Subcutaneous adipose tissue (tissue), 4 donors: ENCODE measurements around the gene NFKB2. TPM values are rescaled to one million over a fixed set of nuclear protein-coding genes. Genes with fewer than 3 reads are reported as not detected.

Experiments used
- total RNA-seq, 4 donors: library from RNA; depleted of rRNA; stranded (reverse); fragments of >200 nt; gene quantifications; one replicate each; pipeline ENCODE4 v1.1.0, GENCODE V29; 2016
- TF ChIP-seq, protein P1 (sequence below): fragments of 450-650 bp; IDR thresholded peaks from one replicate; pipeline ENCODE4 v1.5.1; 2016; ENCODE audit warnings: low read depth, mild to moderate bottlenecking, control low read depth, antibody characterized with exemption, moderate library complexity

Gene NFKB2
- 10 to 100 TPM in 3 of 4 donors, 1 to 10 TPM in 1; 7.7 to 20.3 (median 12.4) TPM for total RNA-seq

DNA sequence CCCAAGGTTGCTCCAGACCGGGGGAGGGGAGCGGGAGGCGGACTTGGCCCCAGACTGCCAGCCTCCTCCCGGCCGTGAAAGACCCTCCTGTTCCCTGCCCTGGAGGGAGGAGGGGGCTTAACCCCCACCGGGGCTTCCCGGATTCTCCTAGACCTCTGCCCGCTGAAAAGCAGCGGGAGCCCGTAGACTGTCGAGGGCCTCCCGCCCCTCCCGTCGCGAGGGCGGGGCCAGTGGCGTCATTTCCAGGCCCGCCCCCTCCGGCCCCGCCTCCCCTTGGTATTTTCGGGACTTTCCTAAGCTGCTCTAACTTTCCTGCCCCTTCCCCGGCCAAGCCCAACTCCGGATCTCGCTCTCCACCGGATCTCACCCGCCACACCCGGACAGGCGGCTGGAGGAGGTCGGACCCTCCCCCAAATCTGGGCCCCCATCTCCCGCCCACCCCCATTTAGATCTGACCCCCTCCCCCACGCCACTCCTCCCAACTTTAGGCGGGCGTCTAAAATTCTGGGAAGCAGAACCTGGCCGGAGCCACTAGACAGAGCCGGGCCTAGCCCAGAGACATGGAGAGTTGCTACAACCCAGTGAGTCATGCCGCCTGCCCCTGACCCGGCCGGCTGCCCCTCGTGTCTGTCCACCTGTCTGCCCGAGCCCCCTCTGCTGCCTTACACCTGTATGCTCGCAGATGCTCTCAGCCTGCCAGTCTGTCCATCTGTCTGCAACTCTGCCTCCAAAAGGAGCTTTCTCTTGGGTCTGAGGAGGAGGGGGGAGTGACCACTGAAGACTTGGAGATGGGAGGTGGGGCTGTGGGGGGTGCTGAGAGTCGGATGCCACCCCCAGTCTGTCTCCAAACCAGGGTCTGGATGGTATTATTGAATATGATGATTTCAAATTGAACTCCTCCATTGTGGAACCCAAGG is at the start of gene NFKB2:
TSS of gene NFKB2 (plus strand) at position 306 of the 917 bp plus-strand sequence. CDS start at position 561, 255 bp downstream.
- TF ChIP-seq, protein P1, sequence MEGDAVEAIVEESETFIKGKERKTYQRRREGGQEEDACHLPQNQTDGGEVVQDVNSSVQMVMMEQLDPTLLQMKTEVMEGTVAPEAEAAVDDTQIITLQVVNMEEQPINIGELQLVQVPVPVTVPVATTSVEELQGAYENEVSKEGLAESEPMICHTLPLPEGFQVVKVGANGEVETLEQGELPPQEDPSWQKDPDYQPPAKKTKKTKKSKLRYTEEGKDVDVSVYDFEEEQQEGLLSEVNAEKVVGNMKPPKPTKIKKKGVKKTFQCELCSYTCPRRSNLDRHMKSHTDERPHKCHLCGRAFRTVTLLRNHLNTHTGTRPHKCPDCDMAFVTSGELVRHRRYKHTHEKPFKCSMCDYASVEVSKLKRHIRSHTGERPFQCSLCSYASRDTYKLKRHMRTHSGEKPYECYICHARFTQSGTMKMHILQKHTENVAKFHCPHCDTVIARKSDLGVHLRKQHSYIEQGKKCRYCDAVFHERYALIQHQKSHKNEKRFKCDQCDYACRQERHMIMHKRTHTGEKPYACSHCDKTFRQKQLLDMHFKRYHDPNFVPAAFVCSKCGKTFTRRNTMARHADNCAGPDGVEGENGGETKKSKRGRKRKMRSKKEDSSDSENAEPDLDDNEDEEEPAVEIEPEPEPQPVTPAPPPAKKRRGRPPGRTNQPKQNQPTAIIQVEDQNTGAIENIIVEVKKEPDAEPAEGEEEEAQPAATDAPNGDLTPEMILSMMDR = no peak

DNA sequence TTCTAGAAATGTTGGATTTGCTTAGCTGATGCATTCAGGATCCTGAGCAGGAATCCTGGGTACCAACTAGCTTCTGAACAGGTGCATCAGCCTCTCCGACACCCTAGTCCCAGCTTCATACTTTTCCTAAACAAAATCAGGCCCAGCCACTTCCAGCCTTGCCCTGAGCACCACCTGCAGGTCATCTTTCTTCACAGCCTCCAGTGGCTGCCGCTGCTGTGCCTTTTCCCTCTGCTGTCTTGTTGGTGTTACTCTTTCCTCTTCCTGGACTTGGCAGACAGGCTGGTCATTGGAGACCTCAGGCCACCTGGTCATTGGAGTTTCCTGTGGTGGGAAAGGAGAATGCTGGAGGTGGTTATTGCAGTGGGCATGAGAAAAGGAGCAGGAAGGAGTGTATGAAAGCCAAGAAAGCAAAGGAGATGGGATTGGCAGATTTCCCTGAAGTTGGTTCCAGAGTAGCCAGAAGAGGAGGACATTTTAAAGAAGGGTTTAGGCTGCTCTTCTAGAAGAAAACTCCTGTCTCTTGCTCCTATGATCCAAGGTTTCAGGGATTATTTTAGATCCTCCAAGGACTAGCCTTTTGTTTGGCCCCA is 48.2 kb upstream of the NFKB2 start:
- TF ChIP-seq, protein P1 = no peak

DNA sequence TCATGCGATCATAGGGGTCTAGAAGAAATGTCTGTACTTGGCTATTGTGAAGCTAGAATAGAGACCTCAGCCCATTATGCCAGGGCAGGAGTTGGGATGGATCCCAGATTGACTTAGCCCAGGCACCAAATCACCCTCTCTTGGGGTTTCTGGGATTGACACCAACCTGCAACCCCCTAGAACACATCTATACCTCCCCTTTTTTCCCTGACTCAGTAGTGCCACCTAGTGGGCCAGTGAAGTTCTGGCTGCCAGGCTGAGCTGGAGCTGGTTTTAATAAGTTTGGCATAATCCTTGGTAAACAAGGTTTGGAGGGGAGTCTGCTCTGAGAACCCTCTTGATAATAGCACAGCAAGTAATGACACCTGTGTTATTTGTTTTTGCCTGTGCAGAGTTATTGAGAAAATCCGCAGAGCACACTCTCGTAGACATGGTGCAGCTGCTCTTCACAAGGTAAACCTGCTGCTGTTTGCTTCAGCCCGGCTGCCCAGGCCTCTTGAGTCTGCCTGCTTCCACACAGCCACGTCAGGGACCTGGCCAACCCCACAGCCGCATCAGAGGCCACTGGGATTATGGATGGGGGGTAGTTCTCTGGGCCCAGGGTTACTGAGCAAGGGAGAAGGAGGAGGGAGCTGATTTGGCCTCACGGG is 43.3 kb upstream of the NFKB2 start:
- TF ChIP-seq, protein P1 = no peak

DNA sequence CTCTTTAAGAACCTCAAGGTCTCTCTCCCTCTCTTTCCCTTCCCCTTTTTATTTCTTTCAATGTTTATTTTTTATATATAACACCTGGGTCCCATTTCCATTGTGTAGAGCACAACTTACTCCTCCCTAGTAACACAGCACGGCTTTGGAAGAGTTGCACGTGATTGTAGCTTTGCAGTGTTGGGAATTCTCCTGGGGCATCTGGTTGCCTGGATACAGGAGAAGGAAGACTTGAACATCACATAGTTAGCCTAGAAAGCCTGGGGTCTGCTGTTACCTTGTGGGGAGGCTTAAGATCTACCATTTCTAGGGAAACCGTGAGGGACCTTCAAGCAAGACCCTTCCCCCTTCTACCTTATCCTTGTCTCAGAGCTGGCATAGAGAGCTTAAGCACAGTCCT is 41.1 kb upstream of the NFKB2 start:
- TF ChIP-seq, protein P1 = no peak

DNA sequence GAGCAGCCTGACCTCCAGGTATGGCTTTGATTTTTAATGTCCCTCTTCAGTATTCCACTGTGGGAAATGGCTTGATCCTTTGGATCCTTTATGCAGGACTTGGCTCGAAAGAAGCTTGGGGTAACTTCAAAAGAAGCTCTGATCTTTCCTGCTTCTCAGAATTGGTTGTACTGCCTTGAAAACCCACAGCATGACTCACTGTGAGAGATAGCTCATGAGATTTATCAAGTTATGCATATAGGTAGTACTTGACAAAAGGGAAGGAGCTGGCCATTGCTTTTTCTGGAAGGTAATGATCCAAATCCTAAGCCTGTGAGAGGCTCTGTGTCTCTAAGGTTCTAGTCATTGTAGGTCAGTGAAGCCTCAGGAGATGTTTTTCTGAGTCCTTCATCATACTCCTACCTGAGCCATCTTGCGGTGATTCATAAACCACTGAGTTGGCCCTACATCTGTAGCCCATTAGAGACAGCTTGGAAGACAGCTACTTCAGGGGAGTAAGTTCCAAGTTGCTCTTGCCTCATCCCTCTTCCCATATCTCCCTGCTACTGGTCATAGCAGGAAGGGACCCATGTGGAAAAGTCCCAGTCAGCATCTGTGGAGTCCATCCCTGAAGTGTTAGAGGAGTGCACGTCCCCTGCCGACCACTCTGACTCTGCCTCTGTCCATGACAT is 36.7 kb upstream of the NFKB2 start:
- TF ChIP-seq, protein P1 = no peak

DNA sequence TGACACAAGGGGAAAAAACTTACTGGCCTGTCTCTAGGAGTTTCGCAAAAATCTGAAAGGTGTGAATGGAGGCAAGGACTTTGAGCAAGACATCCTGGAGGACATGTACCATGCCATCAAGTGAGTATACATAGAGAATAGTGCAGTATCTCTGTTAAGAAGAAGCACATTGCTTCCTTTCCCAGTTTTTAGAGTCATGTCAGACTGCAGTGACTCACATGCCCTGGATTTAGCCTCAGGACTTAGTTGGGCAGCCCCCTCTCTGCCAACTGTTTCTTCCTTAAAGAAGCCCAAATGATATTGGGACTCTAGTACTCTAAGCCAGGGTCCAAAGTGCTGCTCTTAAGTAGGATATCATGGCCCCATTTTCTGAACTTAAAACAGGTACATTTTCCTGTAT is 28.1 kb upstream of the NFKB2 start:
- TF ChIP-seq, protein P1 = no peak
